Activated CD4-positive, alpha-beta memory T cell treated with anti-CD3 and anti-CD28 coated beads for 36 hours (primary cell): Measurements from ENCODE around the gene COCH. TPM values are rescaled to one million over a fixed set of nuclear protein-coding genes. Genes with fewer than 3 reads are reported as not detected.

Source experiments
- CTCF ChIA-PET: fragments of 350-600 bp; sonication (Branson Sonifier 250); formaldehyde crosslinking; loops from one replicate; lab custom pipeline; 2021; ENCODE audit warnings: antibody characterized with exemption, inconsistent platforms; lab: Charles Lee
- POLR2A ChIA-PET: fragments of 350-600 bp; sonication (Branson Sonifier 250); formaldehyde crosslinking; loops from one replicate; lab custom pipeline; 2021; ENCODE audit warnings: antibody characterized with exemption; lab: Charles Lee
- DNase-seq: peaks from one replicate; pipeline ENCODE4 v3.0.0-alpha.2; 2020
- H3K27ac Mint-ChIP-seq: one replicate; pipeline ENCODE4 v1.8.0; 2021; ENCODE audit warnings: mixed read lengths
- H3K27me3 Mint-ChIP-seq: one replicate; pipeline ENCODE4 v1.8.0; 2021; ENCODE audit warnings: mixed read lengths
- H3K36me3 Mint-ChIP-seq: one replicate; pipeline ENCODE4 v1.8.0; 2021; ENCODE audit warnings: mixed read lengths
- H3K4me1 Mint-ChIP-seq: one replicate; pipeline ENCODE4 v1.8.0; 2021; ENCODE audit warnings: low read depth, mixed read lengths
- H3K4me3 Mint-ChIP-seq: one replicate; pipeline ENCODE4 v1.8.0; 2021; ENCODE audit warnings: mild to moderate bottlenecking, mixed read lengths
- H3K9me3 Mint-ChIP-seq: one replicate; pipeline ENCODE4 v1.8.0; 2021; ENCODE audit warnings: mixed read lengths
- intact Hi-C: fragments of 100-400 bp; cut with micrococcal nuclease; formaldehyde crosslinking; loops from one replicate; pipeline ENCODE4 v1.15.1; 2023
- total RNA-seq, 2 experiments: library from RNA; stranded (reverse); gene quantifications; one replicate each; pipeline ENCODE4 v1.2.3, GENCODE V29; 2021

COCH gene
- total RNA-seq, 2 experiments from 2014 or later = 0.45 to 0.75 TPM

- H3K27ac Mint-ChIP-seq = no peak overlapping the region
- intact Hi-C loops = loop anchor here (5.0 kb wide), 1 partner anchor 298 kb away; the partner anchor contains the start of gene G2E3
- peak; percentile 67 for DNase-seq
- H3K27me3 Mint-ChIP-seq = peaks cover 12% of the 10 kb centered on the region
- H3K9me3 Mint-ChIP-seq = no peaks in the 10 kb centered on the region
- no peaks in the 10 kb centered on the region for H3K36me3 Mint-ChIP-seq
- POLR2A ChIA-PET = no interaction called here
- CTCF ChIA-PET = no interaction called here
- H3K4me3 Mint-ChIP-seq = no peak overlapping the region
- H3K4me1 Mint-ChIP-seq = peaks cover 15% of the 10 kb centered on the region
These were observed 18.9 kb upstream of the COCH start for GRCh38 chr14:30855345-30856037.

DNA sequence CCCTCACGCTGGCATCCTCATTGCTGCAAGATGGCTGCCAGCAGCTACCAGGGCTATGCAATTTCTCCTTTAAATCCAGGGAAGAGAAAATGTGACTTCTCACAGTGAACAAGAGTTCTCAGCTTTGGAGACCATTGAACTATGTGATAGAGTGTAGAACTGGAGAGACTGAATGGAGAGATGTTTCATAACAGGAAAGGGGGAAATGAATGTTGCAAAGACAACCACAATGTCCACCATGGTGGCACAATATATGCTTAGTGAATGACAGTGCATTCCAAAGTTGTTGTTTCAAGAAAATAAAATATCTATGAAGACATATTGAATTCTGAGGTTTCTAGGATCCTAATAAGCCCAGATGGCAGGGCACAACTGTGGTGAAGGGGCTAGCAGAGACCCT, 13.2 kb upstream of the COCH start:
- ChIA-PET POLR2A (no interaction called here), CTCF (no interaction called here)
- Mint-ChIP-seq H3K36me3 (no peaks in the 10 kb centered on the region), H3K4me3 (no peak overlapping the region), H3K27ac (no peak overlapping the region), H3K9me3 (no peaks in the 10 kb centered on the region), H3K27me3 (peaks cover 14% of the 10 kb centered on the region), H3K4me1 (no peaks in the 10 kb centered on the region)
- intact Hi-C loops = no loop called here
- DNase-seq = no peak

- H3K36me3 Mint-ChIP-seq = no peaks in the 10 kb centered on the region
- CTCF ChIA-PET = no interaction called here
These were observed 9.4 kb upstream of the COCH start for GRCh38 chr14:30864934-30865333.

GRCh38 chr14:30868736-30869135, 5.6 kb upstream of the COCH start:
- Mint-ChIP-seq H3K27me3 (peaks cover 24% of the 10 kb centered on the region), H3K4me1 (no peaks in the 10 kb centered on the region), H3K4me3 (no peak overlapping the region), H3K27ac (no peak overlapping the region), H3K36me3 (no peaks in the 10 kb centered on the region), H3K9me3 (no peaks in the 10 kb centered on the region)
- POLR2A ChIA-PET = no interaction called here
- intact Hi-C loops = no loop called here
- CTCF ChIA-PET = interaction anchor here (0.7 kb wide), 1 partner anchor 28 kb away, joined by 4 read pairs; no protein-coding TSS in a partner anchor
- DNase-seq = no peak

More at GRCh38 chr14:30864934-30865333, 9.4 kb upstream of the COCH start:
- Mint-ChIP-seq H3K27ac (no peak overlapping the region), H3K27me3 (peaks cover 13% of the 10 kb centered on the region), H3K4me1 (no peaks in the 10 kb centered on the region), H3K9me3 (no peaks in the 10 kb centered on the region), H3K4me3 (no peak overlapping the region)
- POLR2A ChIA-PET = no interaction called here
- intact Hi-C loops = no loop called here
- DNase-seq = no peak

GRCh38 chr14:30869551-30870155, 4.7 kb upstream of the COCH start:
- no peak for DNase-seq
- Mint-ChIP-seq H3K4me3 (no peak overlapping the region), H3K27ac (no peak overlapping the region), H3K27me3 (peaks cover 25% of the 10 kb centered on the region), H3K36me3 (no peaks in the 10 kb centered on the region), H3K9me3 (no peaks in the 10 kb centered on the region), H3K4me1 (no peaks in the 10 kb centered on the region)
- intact Hi-C loops = loop anchor here (10.0 kb wide), 1 partner anchor 215 kb away; no protein-coding TSS in a partner anchor
- POLR2A ChIA-PET = no interaction called here
- CTCF ChIA-PET = interaction anchor here (0.7 kb wide), 1 partner anchor 29 kb away, joined by 4 read pairs; no protein-coding TSS in a partner anchor

- intact Hi-C loops = loop anchor here (10.0 kb wide), 1 partner anchor 218 kb away; no protein-coding TSS in a partner anchor
- POLR2A ChIA-PET = no interaction called here
- no peaks in the 10 kb centered on the region for H3K9me3 Mint-ChIP-seq
These were observed 1.8 kb upstream of the COCH start for GRCh38 chr14:30872602-30873001.

DNA sequence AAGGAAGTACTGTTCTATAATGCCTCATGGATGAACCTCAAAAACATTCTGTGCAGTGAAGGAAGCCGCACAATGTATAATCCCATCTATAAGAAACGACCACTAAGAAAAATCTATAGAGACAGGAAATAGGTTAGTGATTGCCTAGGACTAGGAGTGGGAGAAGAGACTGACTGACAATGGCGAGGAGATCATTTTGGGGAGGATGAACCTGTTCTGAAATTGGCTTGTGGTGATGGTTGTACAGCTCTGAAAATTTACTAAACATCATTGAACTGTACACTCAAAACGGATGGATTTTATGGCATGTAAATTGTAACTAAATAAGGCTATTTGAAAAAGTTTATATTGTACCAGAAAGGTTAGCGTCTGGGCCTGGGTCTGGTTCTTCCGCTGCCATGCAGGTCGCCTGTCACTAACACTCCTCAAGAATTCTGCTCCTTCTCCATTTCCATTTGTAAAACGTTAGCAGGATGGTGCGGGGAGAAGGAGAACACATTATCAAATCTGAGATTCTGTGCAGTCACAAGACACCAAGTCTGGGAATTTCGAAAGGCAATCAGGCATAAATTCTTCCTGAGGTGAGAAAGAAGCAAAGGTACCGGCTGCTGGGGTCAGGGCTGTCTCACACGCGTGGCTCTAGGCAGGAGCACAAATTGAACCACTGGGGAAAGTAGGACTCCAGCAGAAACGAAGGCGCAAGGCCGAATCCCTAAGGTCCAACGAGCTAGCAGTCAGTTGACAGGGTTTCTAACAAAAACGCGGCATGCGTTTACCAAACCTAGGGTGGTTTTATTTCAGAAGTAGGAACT, 845 bp upstream of the COCH start:
- DNase-seq = no peak
- no peaks in the 10 kb centered on the region for H3K36me3 Mint-ChIP-seq
- CTCF ChIA-PET = interaction anchor here (0.6 to 0.8 kb wide), 2 partner anchors 8 to 121 kb away, joined by 3 read pairs; no protein-coding TSS in a partner anchor
- peaks cover 47% of the 10 kb centered on the region for H3K27me3 Mint-ChIP-seq
- peak overlapping the region; percentile 4 for H3K4me3 Mint-ChIP-seq
- peaks cover 8% of the 10 kb centered on the region for H3K4me1 Mint-ChIP-seq
- no peak overlapping the region for H3K27ac Mint-ChIP-seq
- intact Hi-C loops = loop anchor here (10.0 kb wide), 1 partner anchor 219 kb away; no protein-coding TSS in a partner anchor
- POLR2A ChIA-PET = no interaction called here
- no peaks in the 10 kb centered on the region for H3K9me3 Mint-ChIP-seq

More at GRCh38 chr14:30872602-30873001, 1.8 kb upstream of the COCH start:
- peaks cover 8% of the 10 kb centered on the region for H3K4me1 Mint-ChIP-seq
- no peak overlapping the region for H3K4me3 Mint-ChIP-seq
- no peaks in the 10 kb centered on the region for H3K36me3 Mint-ChIP-seq
- DNase-seq = no peak
- CTCF ChIA-PET = no interaction called here
- H3K27ac Mint-ChIP-seq = no peak overlapping the region
- peaks cover 44% of the 10 kb centered on the region for H3K27me3 Mint-ChIP-seq

GRCh38 chr14:30874999-30875787, 834 bp downstream of the COCH start:
- CTCF ChIA-PET = no interaction called here
- no peak overlapping the region for H3K27ac Mint-ChIP-seq
- peak; percentile 18 for DNase-seq
- intact Hi-C loops = loop anchor here (10.0 kb wide), 1 partner anchor 220 kb away; no protein-coding TSS in a partner anchor
- peak overlapping the region; percentile 72 for H3K4me3 Mint-ChIP-seq
- H3K36me3 Mint-ChIP-seq = no peaks in the 10 kb centered on the region
- H3K27me3 Mint-ChIP-seq = peaks cover 41% of the 10 kb centered on the region
- POLR2A ChIA-PET = no interaction called here
- peaks cover 8% of the 10 kb centered on the region for H3K4me1 Mint-ChIP-seq
- no peaks in the 10 kb centered on the region for H3K9me3 Mint-ChIP-seq

GRCh38 chr14:30875788-30876053, 1.4 kb downstream of the COCH start:
- Mint-ChIP-seq H3K27me3 (peaks cover 41% of the 10 kb centered on the region), H3K27ac (no peak overlapping the region), H3K36me3 (no peaks in the 10 kb centered on the region), H3K9me3 (no peaks in the 10 kb centered on the region), H3K4me3 (no peak overlapping the region), H3K4me1 (peaks cover 8% of the 10 kb centered on the region)
- ChIA-PET POLR2A (no interaction called here), CTCF (no interaction called here)
- intact Hi-C loops = loop anchor here (10.0 kb wide), 1 partner anchor 221 kb away; no protein-coding TSS in a partner anchor
- DNase-seq = no peak

GRCh38 chr14:30876692-30877091, 2.3 kb downstream of the COCH start:
- H3K4me1 Mint-ChIP-seq = peaks cover 8% of the 10 kb centered on the region
- no peak overlapping the region for H3K4me3 Mint-ChIP-seq
- intact Hi-C loops = loop anchor here (10.0 kb wide), 1 partner anchor 222 kb away; no protein-coding TSS in a partner anchor
- H3K9me3 Mint-ChIP-seq = no peaks in the 10 kb centered on the region
- H3K27me3 Mint-ChIP-seq = peaks cover 38% of the 10 kb centered on the region
- ChIA-PET POLR2A (no interaction called here), CTCF (interaction anchor here (0.6 kb wide), 1 partner anchor 184 kb away, joined by 3 read pairs; no protein-coding TSS in a partner anchor)
- no peak overlapping the region for H3K27ac Mint-ChIP-seq
- H3K36me3 Mint-ChIP-seq = no peaks in the 10 kb centered on the region
- no peak for DNase-seq

DNA sequence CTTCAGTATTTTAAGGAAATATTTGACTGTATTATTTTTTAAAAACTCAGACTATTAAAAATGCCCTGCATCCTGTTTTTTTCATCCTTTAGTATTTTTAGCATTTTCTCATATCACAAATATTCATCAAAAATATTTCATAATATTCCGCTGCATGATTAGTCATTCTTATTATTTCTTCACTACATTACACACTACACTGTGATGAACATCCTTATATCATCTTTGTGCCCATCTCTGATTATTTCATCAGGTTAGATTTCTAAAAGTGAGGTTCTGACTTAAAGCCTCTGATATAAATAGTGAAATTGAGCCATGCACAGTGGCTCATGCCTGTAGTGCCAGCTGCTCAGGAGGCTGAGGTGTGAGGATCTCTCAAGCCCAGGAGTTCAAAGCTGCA, 8.1 kb downstream of the COCH start:
- intact Hi-C loops = no loop called here
- H3K9me3 Mint-ChIP-seq = no peaks in the 10 kb centered on the region

More for the DNA sequence above, 8.1 kb downstream of the COCH start:
- Mint-ChIP-seq H3K27me3 (peaks cover 4% of the 10 kb centered on the region), H3K4me3 (no peak overlapping the region), H3K27ac (no peak overlapping the region), H3K36me3 (no peaks in the 10 kb centered on the region), H3K4me1 (no peaks in the 10 kb centered on the region)
- POLR2A ChIA-PET = no interaction called here
- DNase-seq = no peak
- CTCF ChIA-PET = no interaction called here
